Uterus (tissue), 4 donors: ENCODE measurements around the gene HM13. TPM values are rescaled to one million over a fixed set of nuclear protein-coding genes. Genes with fewer than 3 reads are reported as not detected.
"Not testable (repeated sequence)": the region's sequence is repeated elsewhere in the genome, so short reads cannot be mapped to it uniquely, and the experiment has no call there.

ENCODE experiments used
- DNase-seq, 2 donors: peaks; one replicate each; pipeline ENCODE4 v3.0.0-alpha.2; 2019 to 2020
- H3K27ac ChIP-seq, 2 donors: fragments of 200-600 bp; sonication (generic); 1 replicate in 1 of 2; 2 replicates in 1 of 2; pipeline ENCODE4 v1.5.1; 2016 to 2018
- H3K27me3 ChIP-seq, 2 donors: fragments of 200-600 bp; sonication (generic); one replicate each; pipeline ENCODE4 v1.5.1; 2018 to 2019; ENCODE audit warnings: control low read depth in 1 of 2
- H3K36me3 ChIP-seq, 2 donors: fragments of 200-600 bp; sonication (generic); one replicate each; pipeline ENCODE4 v1.5.1; 2019; ENCODE audit warnings: control low read depth in 1 of 2
- H3K4me1 ChIP-seq, 2 donors: fragments of 200-600 bp; sonication (generic); one replicate each; pipeline ENCODE4 v1.5.1; 2018 to 2019; ENCODE audit warnings: control low read depth in 1 of 2
- H3K4me3 ChIP-seq, 2 donors: fragments of 200-600 bp; sonication (generic); 1 replicate in 1 of 2; 2 replicates in 1 of 2; pipeline ENCODE4 v1.5.1; 2018 to 2019; ENCODE audit warnings: mild to moderate bottlenecking in 1 of 2
- H3K9me3 ChIP-seq, 2 donors: fragments of 200-600 bp; sonication (generic); one replicate each; pipeline ENCODE4 v1.5.1; 2019; ENCODE audit warnings: control low read depth in 1 of 2
- POLR2A ChIP-seq, 2 donors: fragments of 450-650 bp; IDR thresholded peaks; one replicate each; pipeline ENCODE4 v1.6.1; 2016; ENCODE audit warnings: antibody characterized with exemption in 2 of 2, mild to moderate bottlenecking in 1 of 2, moderate library complexity in 1 of 2
- intact Hi-C: fragments of 100-400 bp; cut with DNase I; formaldehyde crosslinking; loops from one replicate; pipeline ENCODE4 v1.15.1; 2023; ENCODE audit warnings: low total_unique reads
- total RNA-seq, 4 donors: library from RNA; depleted of rRNA in 3 of 4; stranded (reverse); fragments of >200 nt in 3 of 4; gene quantifications; one replicate each; pipeline versions ENCODE4 v1.1.0 to v1.2.4, GENCODE V29; 2014 to 2023
- TF ChIP-seq, protein P1 (sequence below), 4 experiments: fragments of 200-600 bp in 2 of 4; fragments of 450-650 bp in 2 of 4; sonication (generic) in 2 of 4; IDR thresholded peaks; one replicate each; pipeline ENCODE4 v1.5.1; 2016 to 2019; ENCODE audit warnings: antibody characterized with exemption in 4 of 4, mild to moderate bottlenecking in 2 of 4, moderate library complexity in 1 of 4
- donor health status: DM: yes; HTN: yes; CAD: no.

Gene HM13
- total RNA-seq, 4 donors from 2014 or later = 40.7 to 147 (median 56.0) TPM

DNA sequence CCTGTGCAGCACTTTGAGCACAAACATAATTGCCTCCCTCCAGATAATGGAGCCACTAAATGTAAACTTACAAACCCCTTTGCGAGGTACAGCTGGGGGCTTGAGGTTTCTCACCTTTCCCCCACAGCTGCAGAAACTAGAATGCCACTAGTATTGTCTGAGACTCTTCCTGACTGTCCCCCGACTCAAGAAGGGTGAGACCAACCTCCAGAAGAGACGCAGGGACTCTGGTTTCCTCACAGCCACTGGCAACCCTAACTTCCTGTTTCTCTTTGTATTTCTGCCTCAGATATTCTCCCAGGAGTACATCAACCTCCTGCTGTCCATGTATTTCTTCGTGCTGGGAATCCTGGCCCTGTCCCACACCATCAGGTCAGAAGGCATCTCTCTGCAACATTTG is 23.6 kb downstream of the HM13 start:
- Histone ChIP-seq H3K27ac (no peak overlapping the region), H3K9me3 (no peaks in the 10 kb centered on the region), H3K4me3 (no peak overlapping the region), H3K4me1 (no peaks in the 10 kb centered on the region), H3K36me3 (no peaks in the 10 kb centered on the region), H3K27me3 (no peaks in the 10 kb centered on the region)
- DNase-seq = no peak
- intact Hi-C loops = no loop called here
- no peak for TF ChIP-seq POLR2A (IDR thresholded peaks at IDR 0.05)
- TF ChIP-seq, protein P1, sequence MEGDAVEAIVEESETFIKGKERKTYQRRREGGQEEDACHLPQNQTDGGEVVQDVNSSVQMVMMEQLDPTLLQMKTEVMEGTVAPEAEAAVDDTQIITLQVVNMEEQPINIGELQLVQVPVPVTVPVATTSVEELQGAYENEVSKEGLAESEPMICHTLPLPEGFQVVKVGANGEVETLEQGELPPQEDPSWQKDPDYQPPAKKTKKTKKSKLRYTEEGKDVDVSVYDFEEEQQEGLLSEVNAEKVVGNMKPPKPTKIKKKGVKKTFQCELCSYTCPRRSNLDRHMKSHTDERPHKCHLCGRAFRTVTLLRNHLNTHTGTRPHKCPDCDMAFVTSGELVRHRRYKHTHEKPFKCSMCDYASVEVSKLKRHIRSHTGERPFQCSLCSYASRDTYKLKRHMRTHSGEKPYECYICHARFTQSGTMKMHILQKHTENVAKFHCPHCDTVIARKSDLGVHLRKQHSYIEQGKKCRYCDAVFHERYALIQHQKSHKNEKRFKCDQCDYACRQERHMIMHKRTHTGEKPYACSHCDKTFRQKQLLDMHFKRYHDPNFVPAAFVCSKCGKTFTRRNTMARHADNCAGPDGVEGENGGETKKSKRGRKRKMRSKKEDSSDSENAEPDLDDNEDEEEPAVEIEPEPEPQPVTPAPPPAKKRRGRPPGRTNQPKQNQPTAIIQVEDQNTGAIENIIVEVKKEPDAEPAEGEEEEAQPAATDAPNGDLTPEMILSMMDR (IDR thresholded peaks at IDR 0.05) = no peak

DNA sequence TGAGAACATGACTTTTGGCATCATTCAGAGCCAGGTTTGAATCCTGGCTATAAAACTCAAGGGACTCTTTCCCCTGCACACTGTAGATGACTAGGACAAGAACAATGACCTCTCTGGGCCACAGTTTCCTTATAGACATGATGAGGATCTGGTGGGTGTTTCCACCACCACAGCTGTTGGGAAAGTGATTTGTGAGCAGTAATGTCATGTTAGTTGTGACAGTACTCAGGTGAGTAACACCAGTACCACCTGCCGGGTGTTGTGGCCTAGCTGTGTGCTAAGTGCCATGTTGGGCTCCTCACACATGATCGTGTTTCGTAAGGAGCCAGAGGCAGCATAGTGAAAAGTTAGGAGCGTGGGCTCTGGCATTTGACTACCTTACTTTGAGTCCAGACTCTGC is 24.1 kb downstream of the HM13 start:
- Histone ChIP-seq H3K4me3 (no peak overlapping the region), H3K27me3 (no peaks in the 10 kb centered on the region), H3K36me3 (no peaks in the 10 kb centered on the region), H3K9me3 (no peaks in the 10 kb centered on the region), H3K4me1 (no peaks in the 10 kb centered on the region), H3K27ac (no peak overlapping the region)
- intact Hi-C loops = no loop called here
- TF ChIP-seq POLR2A (IDR thresholded peaks at IDR 0.05) = no peak
- TF ChIP-seq, protein P1 (IDR thresholded peaks at IDR 0.05) = no peak
- DNase-seq = no peak

DNA sequence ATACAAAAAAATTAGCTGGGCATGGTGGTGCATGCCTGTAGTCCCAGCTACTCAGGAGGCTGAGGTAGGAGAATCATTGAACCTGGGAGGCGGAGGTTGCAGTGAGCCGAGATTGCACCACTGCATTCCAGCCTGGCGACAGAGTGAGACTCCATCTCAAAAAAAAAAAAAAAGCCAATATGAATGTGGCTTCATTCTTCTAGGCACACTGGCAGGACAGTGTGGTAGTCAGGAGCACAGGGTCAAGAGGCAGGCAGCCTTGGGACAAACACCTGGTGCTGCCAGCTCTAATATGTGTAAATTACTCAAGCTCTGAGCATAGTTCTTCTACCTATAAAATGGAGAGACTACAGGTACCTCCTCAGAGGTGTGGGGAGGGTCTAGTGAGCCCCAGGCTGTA is 25.4 kb downstream of the HM13 start:
- H3K36me3 ChIP-seq, DNase-seq, H3K27me3 ChIP-seq, intact Hi-C loops, H3K27ac ChIP-seq, H3K9me3 ChIP-seq, H3K4me3 ChIP-seq, H3K4me1 ChIP-seq: not testable (repeated sequence)

DNA sequence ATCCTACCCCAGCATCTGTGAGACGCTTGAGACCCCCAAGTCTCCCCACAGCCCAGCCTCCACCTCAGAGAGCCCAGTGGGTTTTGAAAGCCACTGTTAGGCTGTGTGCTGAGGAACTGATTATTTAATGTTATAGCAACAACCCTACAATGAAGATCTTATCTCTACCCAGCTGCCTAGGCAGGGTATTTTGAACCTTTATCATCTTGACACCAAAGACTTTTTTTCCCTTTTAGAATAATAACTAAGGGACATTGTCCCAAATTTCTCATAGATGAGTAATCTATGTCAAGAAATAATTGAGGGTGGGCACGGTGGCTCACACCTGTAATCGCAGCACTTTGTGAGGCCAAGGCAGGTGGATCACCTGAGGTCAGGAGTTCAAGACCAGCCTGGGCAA is 26.2 kb downstream of the HM13 start:
- intact Hi-C loops = no loop called here
- no peak overlapping the region for H3K4me3 ChIP-seq
- no peak overlapping the region for H3K27ac ChIP-seq
- no peak for DNase-seq
- H3K27me3 ChIP-seq = no peaks in the 10 kb centered on the region
- no peaks in the 10 kb centered on the region for H3K36me3 ChIP-seq
- TF ChIP-seq POLR2A (IDR thresholded peaks at IDR 0.05) = no peak
- TF ChIP-seq, protein P1 (IDR thresholded peaks at IDR 0.05) = no peak
- no peaks in the 10 kb centered on the region for H3K4me1 ChIP-seq
- H3K9me3 ChIP-seq = no peaks in the 10 kb centered on the region

DNA sequence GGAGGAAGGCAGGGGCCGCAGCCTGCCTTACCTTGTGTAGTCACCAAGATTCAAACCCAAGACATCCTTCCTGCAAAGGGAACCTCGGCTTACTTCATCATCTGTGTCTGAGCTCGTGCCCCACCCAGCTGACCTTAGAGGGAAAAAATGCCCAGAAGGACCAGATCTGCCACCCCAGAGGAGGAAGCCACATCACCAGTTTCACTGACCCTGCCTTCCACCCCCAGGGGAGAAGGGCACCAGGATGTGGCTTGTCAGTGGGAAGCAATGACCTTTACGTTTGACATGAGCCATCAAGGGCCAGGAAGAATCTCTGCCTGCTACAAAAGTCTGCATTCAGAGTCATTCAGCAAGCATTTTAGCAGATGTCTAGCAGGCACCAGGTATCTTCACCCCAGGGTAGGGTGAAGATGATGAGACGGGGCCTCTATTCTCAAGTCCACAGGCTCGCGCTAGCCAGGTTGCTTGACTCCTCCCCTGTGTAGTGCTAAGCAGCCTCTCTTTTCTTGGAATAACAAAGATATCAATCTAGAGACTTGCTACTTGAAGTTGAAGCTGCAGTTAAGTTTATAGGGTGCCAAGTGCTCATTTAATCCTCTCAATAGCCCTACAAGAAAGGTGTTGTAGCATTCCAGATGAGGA is 28.1 kb downstream of the HM13 start:
- intact Hi-C loops = no loop called here
- H3K36me3 ChIP-seq = no peaks in the 10 kb centered on the region

More for the DNA sequence above, 28.1 kb downstream of the HM13 start:
- no peak for DNase-seq
- Histone ChIP-seq H3K27ac (no peak overlapping the region), H3K9me3 (no peaks in the 10 kb centered on the region), H3K4me1 (no peaks in the 10 kb centered on the region), H3K4me3 (no peak overlapping the region), H3K27me3 (no peaks in the 10 kb centered on the region)
- TF ChIP-seq, protein P1 (IDR thresholded peaks at IDR 0.05) = no peak
- no peak for TF ChIP-seq POLR2A (IDR thresholded peaks at IDR 0.05)
